Keratinocyte (primary cell): ENCODE measurements around the gene SLC6A17. TPM values are rescaled to one million over a fixed set of nuclear protein-coding genes. Genes with fewer than 3 reads are reported as not detected.

Experiments used
- DNase-seq: peaks from one replicate; pipeline ENCODE4 v3.0.0-alpha.2; 2011; ENCODE audit warnings: low read depth, missing footprints, low spot score
- FAIRE-seq: peaks from 2 replicates; lab custom pipeline; 2011; peaks lifted over from hg19 to GRCh38; lab: Jason Lieb, UNC
- H2AFZ ChIP-seq: 2 replicates; pipeline ENCODE4 v1.6.0; 2012; ENCODE audit warnings: low read length, control low read depth, inconsistent platforms; ENCODE audit not compliant: control insufficient read depth
- H3K27ac ChIP-seq: 2 replicates; pipeline ENCODE4 v1.5.1; 2011; ENCODE audit warnings: low read length; ENCODE audit not compliant: control insufficient read depth, insufficient read depth
- H3K27me3 ChIP-seq: 3 replicates; pipeline ENCODE4 v1.6.0; 2011; ENCODE audit warnings: low read length; ENCODE audit not compliant: control insufficient read depth, insufficient read depth; ENCODE audit errors: extremely low read depth
- H3K36me3 ChIP-seq, 2 experiments: 2 replicates in 1 of 2; 3 replicates in 1 of 2; pipeline ENCODE4 v1.5.1; 2011; ENCODE audit warnings: low read length in 2 of 2, mild to moderate bottlenecking in 1 of 2; ENCODE audit not compliant: control insufficient read depth in 2 of 2, insufficient read depth in 2 of 2; ENCODE audit errors: extremely low read depth in 1 of 2
- H3K4me1 ChIP-seq: 3 replicates; pipeline ENCODE4 v1.5.1; 2011; ENCODE audit warnings: low read length; ENCODE audit not compliant: control insufficient read depth, insufficient read depth; ENCODE audit errors: extremely low read depth
- H3K4me2 ChIP-seq: 3 replicates; pipeline ENCODE4 v1.6.0; 2011; ENCODE audit warnings: low read depth, low read length; ENCODE audit not compliant: control insufficient read depth, insufficient read depth; ENCODE audit errors: extremely low read depth
- H3K4me3 ChIP-seq, 3 experiments: fragments of 200-600 bp in 1 of 3; sonication (generic) in 1 of 3; 2 replicates in 2 of 3; 3 replicates in 1 of 3; pipeline ENCODE4 v1.5.1; 2011 to 2016; ENCODE audit warnings: low read length in 3 of 3, mild to moderate bottlenecking in 3 of 3, control low read depth in 2 of 3, inconsistent platforms in 1 of 3, low read depth in 1 of 3, mixed read lengths in 1 of 3, mixed run types in 1 of 3, moderate library complexity in 1 of 3; ENCODE audit not compliant: control insufficient read depth in 2 of 3, insufficient read depth in 2 of 3; ENCODE audit errors: extremely low read depth in 1 of 3
- H3K79me2 ChIP-seq: 2 replicates; pipeline ENCODE4 v1.6.0; 2012; ENCODE audit warnings: low read length; ENCODE audit not compliant: control insufficient read depth, insufficient read depth
- H3K9ac ChIP-seq: 3 replicates; pipeline ENCODE4 v1.6.0; 2011; ENCODE audit warnings: low read length; ENCODE audit not compliant: control insufficient read depth, insufficient read depth; ENCODE audit errors: extremely low read depth
- H3K9me1 ChIP-seq: 3 replicates; pipeline ENCODE4 v1.6.0; 2011; ENCODE audit warnings: low read length; ENCODE audit not compliant: control insufficient read depth, insufficient read depth; ENCODE audit errors: extremely low read depth
- H3K9me3 ChIP-seq: 2 replicates; pipeline ENCODE4 v1.5.1; 2012; ENCODE audit warnings: low read depth, low read length; ENCODE audit not compliant: control insufficient read depth
- H4K20me1 ChIP-seq: 3 replicates; pipeline ENCODE4 v1.6.0; 2011; ENCODE audit warnings: low read length; ENCODE audit not compliant: control insufficient read depth, insufficient read depth; ENCODE audit errors: extremely low read depth
- CTCF ChIP-seq, 3 experiments: IDR thresholded peaks in 1 of 3; conservative IDR thresholded peaks in 1 of 3; optimal IDR thresholded peaks in 1 of 3; 2 replicates in 2 of 3; 3 replicates in 1 of 3; pipeline versions ENCODE3 to v1.5.1; 2011; ENCODE audit warnings: low read length in 3 of 3, mild to moderate bottlenecking in 3 of 3, moderate library complexity in 2 of 3, control low read depth in 1 of 3, inconsistent platforms in 1 of 3; ENCODE audit not compliant: insufficient read depth in 2 of 3; ENCODE audit errors: extremely low read depth in 1 of 3
- EZH2 ChIP-seq: IDR thresholded peaks from one replicate; pipeline ENCODE4 v1.6.1; 2012; ENCODE audit warnings: inconsistent platforms, mild to moderate bottlenecking, low read length, moderate library complexity
- dilution Hi-C: fragments of 300-500 bp; cut with MboI; formaldehyde crosslinking; loops from one replicate; pipeline ENCODE4 v1.7.0; 2020; ENCODE audit warnings: low sequenced_read_pairs; ENCODE audit not compliant: extremely low pct_ligation_motif_present
- polyA plus RNA-seq, 5 experiments: library from polyadenylated mRNA; depleted of rRNA in 3 of 5; stranded (reverse) in 3 of 5; stranded (forward) in 1 of 5; unstranded in 1 of 5; fragments of >200 nt; gene quantifications; 1 replicate in 1 of 5; 2 replicates in 3 of 5; 3 replicates in 1 of 5; pipeline versions ENCODE4 v1.2.1 to v1.2.3, GENCODE V29; 2011 to 2012; ENCODE audit warnings: missing spikeins in 2 of 5, low read depth in 1 of 5, low replicate concordance in 1 of 5

The SLC6A17 gene
- polyA plus RNA-seq, 1 donor (not counting 4 experiments of a cell fraction or from before 2014, with no cell fraction given): 0.25 TPM

DNA sequence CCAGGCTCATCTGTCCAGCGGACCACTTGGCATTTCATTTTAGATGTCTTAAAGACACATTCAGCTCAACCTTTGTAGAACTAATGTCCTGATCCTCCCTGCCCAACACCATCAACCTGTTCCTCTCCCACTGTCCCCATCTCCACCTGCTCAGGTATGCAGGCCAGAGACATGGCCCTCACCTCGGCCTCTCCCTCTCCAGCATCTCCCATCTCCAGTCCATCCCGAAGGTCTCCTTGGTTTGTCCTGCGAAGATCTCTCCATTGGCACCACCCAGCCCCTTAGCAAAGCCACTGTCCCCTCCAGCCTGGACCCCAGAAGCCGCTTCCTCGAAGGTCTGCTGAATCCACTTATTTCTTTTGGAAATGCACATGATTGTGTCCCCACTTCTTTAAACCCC is 38.9 kb downstream of the SLC6A17 start:
- H3K9me3 ChIP-seq: no peaks in the 10 kb centered on the region
- dilution Hi-C loops: no loop called here
- DNase-seq (no peak), FAIRE-seq (no peak)
- H3K27me3 ChIP-seq: peaks cover 9% of the 10 kb centered on the region
- H3K4me3 ChIP-seq: no peak overlapping the region
- H3K9me1 ChIP-seq: no peaks in the 10 kb centered on the region
- H3K36me3 ChIP-seq: no peaks in the 10 kb centered on the region
- TF ChIP-seq CTCF (optimal IDR thresholded peaks at IDR 0.05 in 1 of 3, IDR thresholded peaks at IDR 0.05 in 1 of 3, conservative IDR thresholded peaks at IDR 0.05 in 1 of 3; ENCODE audit: extremely low read depth in 1 of 3, insufficient read depth in 2 of 3, low read length in 3 of 3): no peak
- TF ChIP-seq EZH2: no peak
- H3K4me1 ChIP-seq: peaks cover 11% of the 10 kb centered on the region
- no peak overlapping the region for H3K27ac ChIP-seq
- no peak overlapping the region for H3K9ac ChIP-seq
- H2AFZ ChIP-seq: no peak overlapping the region
- H3K79me2 ChIP-seq: no peaks in the 10 kb centered on the region
- H3K4me2 ChIP-seq: no peak overlapping the region
- H4K20me1 ChIP-seq: no peaks in the 10 kb centered on the region

DNA sequence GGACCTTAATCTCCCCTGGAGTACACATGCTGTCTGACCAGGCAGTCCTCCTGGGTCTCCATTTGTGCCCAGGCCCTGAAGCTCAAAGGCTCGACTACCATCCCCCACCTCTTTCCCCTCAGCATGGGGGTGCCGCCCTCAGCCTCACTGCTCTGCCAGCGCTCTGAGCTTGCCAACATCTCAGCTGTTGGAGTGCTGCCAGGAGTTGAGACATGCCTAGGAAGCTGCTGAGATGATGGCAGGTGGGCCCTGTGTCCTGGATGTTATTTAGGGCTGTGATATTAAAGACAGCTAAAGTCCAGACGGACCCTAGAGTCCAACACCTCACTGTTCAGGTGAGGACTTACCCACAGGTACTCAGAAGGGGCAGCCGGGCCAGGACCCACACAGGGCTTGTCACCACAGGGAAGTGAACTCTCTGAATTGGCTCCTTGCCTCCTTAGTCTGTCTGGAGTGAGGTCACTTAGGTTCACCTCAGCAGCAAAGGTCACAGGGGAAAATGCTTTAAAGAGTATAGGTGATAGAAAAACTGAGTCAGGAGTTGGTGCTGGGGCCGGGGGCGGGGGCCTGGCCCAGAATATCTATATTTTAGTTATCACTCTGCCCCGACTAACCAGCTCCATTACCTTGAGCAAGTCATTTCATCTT is 40.1 kb downstream of the SLC6A17 start:
- TF ChIP-seq EZH2: no peak
- no peak for TF ChIP-seq CTCF (optimal IDR thresholded peaks at IDR 0.05 in 1 of 3, IDR thresholded peaks at IDR 0.05 in 1 of 3, conservative IDR thresholded peaks at IDR 0.05 in 1 of 3; ENCODE audit: extremely low read depth in 1 of 3, insufficient read depth in 2 of 3, low read length in 3 of 3)
- H3K4me1 ChIP-seq: peaks cover 11% of the 10 kb centered on the region
- FAIRE-seq (no peak), DNase-seq (no peak)
- no peak overlapping the region for H3K4me2 ChIP-seq
- no peaks in the 10 kb centered on the region for H3K79me2 ChIP-seq
- H3K9me1 ChIP-seq: no peaks in the 10 kb centered on the region
- no peaks in the 10 kb centered on the region for H3K9me3 ChIP-seq
- peaks cover 4% of the 10 kb centered on the region for H3K27me3 ChIP-seq
- no peak overlapping the region for H2AFZ ChIP-seq
- H3K36me3 ChIP-seq: no peaks in the 10 kb centered on the region
- no peak overlapping the region for H3K27ac ChIP-seq
- no peak overlapping the region for H3K9ac ChIP-seq
- dilution Hi-C loops: no loop called here
- no peak overlapping the region for H3K4me3 ChIP-seq
- H4K20me1 ChIP-seq: no peaks in the 10 kb centered on the region
